Measurements from ENCODE around the gene RPS3A. TPM values are rescaled to one million over a fixed set of nuclear protein-coding genes. Genes with fewer than 3 reads are reported as not detected.

The RPS3A gene
- total and polyA plus RNA-seq, 2 donors from 2014 or later, result 1,658 to 2,406 TPM

- DNase-seq (no peak), FAIRE-seq (no peak)
- H3K27me3 ChIP-seq (ENCODE audit: control insufficient read depth, insufficient read depth, low read length), result no peaks in the 10 kb centered on the region
- intact Hi-C loops (cut with DNase I), result no loop called here
- no peaks in the 10 kb centered on the region for H3K4me1 ChIP-seq (ENCODE audit: control insufficient read depth in 2 of 3, insufficient read depth in 2 of 3, low read depth in 1 of 3, low read length in 3 of 3)
- H3K9ac ChIP-seq (ENCODE audit: low read length in 3 of 3), result no peak overlapping the region
- no peak overlapping the region for H3K4me3 ChIP-seq (ENCODE audit: low read length in 3 of 3)
- H3K27ac ChIP-seq (ENCODE audit: low read depth in 2 of 2, low read length in 2 of 2), result no peak overlapping the region
- no peaks in the 10 kb centered on the region for H3K9me3 ChIP-seq (ENCODE audit: control insufficient read depth in 2 of 3, insufficient read depth in 1 of 3, low read length in 3 of 3)
- no peak for TF ChIP-seq CTCF (IDR thresholded peaks at IDR 0.05; ENCODE audit: borderline replicate concordance, extremely low read depth, insufficient read depth)
- no peaks in the 10 kb centered on the region for H3K36me3 ChIP-seq (ENCODE audit: control insufficient read depth in 2 of 3, insufficient read depth in 3 of 3, low read length in 3 of 3)
These were observed 12.0 kb upstream of the RPS3A start for GRCh38 chr4:151087467-151087866.

GRCh38 chr4:151091047-151091446, 8.4 kb upstream of the RPS3A start:
- DNase-seq (no peak), FAIRE-seq (no peak)
- H3K36me3 ChIP-seq (ENCODE audit: control insufficient read depth in 2 of 3, insufficient read depth in 3 of 3, low read length in 3 of 3), result no peaks in the 10 kb centered on the region
- no peaks in the 10 kb centered on the region for H3K4me1 ChIP-seq (ENCODE audit: control insufficient read depth in 2 of 3, insufficient read depth in 2 of 3, low read depth in 1 of 3, low read length in 3 of 3)
- H3K27me3 ChIP-seq (ENCODE audit: control insufficient read depth, insufficient read depth, low read length), result no peaks in the 10 kb centered on the region
- no peak overlapping the region for H3K27ac ChIP-seq (ENCODE audit: low read depth in 2 of 2, low read length in 2 of 2)
- intact Hi-C loops (cut with DNase I), result no loop called here
- no peaks in the 10 kb centered on the region for H3K9me3 ChIP-seq (ENCODE audit: control insufficient read depth in 2 of 3, insufficient read depth in 1 of 3, low read length in 3 of 3)
- no peak overlapping the region for H3K4me3 ChIP-seq (ENCODE audit: low read length in 3 of 3)
- H3K9ac ChIP-seq (ENCODE audit: low read length in 3 of 3), result no peak overlapping the region
- TF ChIP-seq CTCF (IDR thresholded peaks at IDR 0.05; ENCODE audit: borderline replicate concordance, extremely low read depth, insufficient read depth), result no peak

- TF ChIP-seq CTCF (IDR thresholded peaks at IDR 0.05; ENCODE audit: borderline replicate concordance, extremely low read depth, insufficient read depth), result no peak
- no peaks in the 10 kb centered on the region for H3K4me1 ChIP-seq (ENCODE audit: control insufficient read depth in 2 of 3, insufficient read depth in 2 of 3, low read depth in 1 of 3, low read length in 3 of 3)
- no peaks in the 10 kb centered on the region for H3K27me3 ChIP-seq (ENCODE audit: control insufficient read depth, insufficient read depth, low read length)
- DNase-seq (no peak), FAIRE-seq (no peak)
- intact Hi-C loops (cut with DNase I), result no loop called here
- H3K9ac ChIP-seq (ENCODE audit: low read length in 3 of 3), result no peak overlapping the region
- H3K27ac ChIP-seq (ENCODE audit: low read depth in 2 of 2, low read length in 2 of 2), result no peak overlapping the region
- no peaks in the 10 kb centered on the region for H3K36me3 ChIP-seq (ENCODE audit: control insufficient read depth in 2 of 3, insufficient read depth in 3 of 3, low read length in 3 of 3)
- no peak overlapping the region for H3K4me3 ChIP-seq (ENCODE audit: low read length in 3 of 3)
- H3K9me3 ChIP-seq (ENCODE audit: control insufficient read depth in 2 of 3, insufficient read depth in 1 of 3, low read length in 3 of 3), result no peaks in the 10 kb centered on the region
These were observed 6.9 kb upstream of the RPS3A start for GRCh38 chr4:151092488-151092887.

- Histone ChIP-seq H3K9ac (ENCODE audit: low read length in 3 of 3) (no peak overlapping the region), H3K27ac (ENCODE audit: low read depth in 2 of 2, low read length in 2 of 2) (no peak overlapping the region), H3K9me3 (ENCODE audit: control insufficient read depth in 2 of 3, insufficient read depth in 1 of 3, low read length in 3 of 3) (no peaks in the 10 kb centered on the region), H3K36me3 (ENCODE audit: control insufficient read depth in 2 of 3, insufficient read depth in 3 of 3, low read length in 3 of 3) (no peaks in the 10 kb centered on the region), H3K4me3 (ENCODE audit: low read length in 3 of 3) (no peak overlapping the region), H3K27me3 (ENCODE audit: control insufficient read depth, insufficient read depth, low read length) (no peaks in the 10 kb centered on the region), H3K4me1 (ENCODE audit: control insufficient read depth in 2 of 3, insufficient read depth in 2 of 3, low read depth in 1 of 3, low read length in 3 of 3) (no peaks in the 10 kb centered on the region)
- FAIRE-seq, result no peak
- intact Hi-C loops (cut with DNase I), result no loop called here
- DNase-seq, result no peak
- TF ChIP-seq CTCF (IDR thresholded peaks at IDR 0.05; ENCODE audit: borderline replicate concordance, extremely low read depth, insufficient read depth), result no peak
These were observed 6.2 kb upstream of the RPS3A start for GRCh38 chr4:151093203-151093602.

Measured in kidney (tissue), 14 donors.